ENCODE results near the gene EXOC4.

The EXOC4 gene

DNA sequence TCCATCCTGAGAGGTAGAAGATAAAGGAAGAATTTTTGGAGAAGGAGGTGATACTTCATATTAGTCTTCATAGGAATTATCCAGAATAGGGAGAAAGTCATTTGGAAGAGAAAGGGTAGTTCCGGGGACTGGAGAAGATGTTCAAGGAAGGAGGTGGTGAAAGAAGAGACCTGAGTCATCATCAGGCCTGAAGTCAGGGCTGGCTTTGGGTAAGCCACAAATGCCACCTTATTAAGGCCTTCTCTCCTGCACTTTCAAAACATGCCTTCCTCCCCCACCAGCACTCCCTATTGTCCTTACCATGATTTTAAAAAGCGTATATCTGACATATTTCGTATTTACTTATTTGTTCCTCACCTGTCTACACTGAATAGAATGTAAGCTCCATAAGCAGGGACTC is 762.1 kb downstream of the EXOC4 start:
- no peak overlapping the region for H3K4me3 ChIP-seq (ENCODE audit: low read length)
- TF ChIP-seq, protein P1, sequence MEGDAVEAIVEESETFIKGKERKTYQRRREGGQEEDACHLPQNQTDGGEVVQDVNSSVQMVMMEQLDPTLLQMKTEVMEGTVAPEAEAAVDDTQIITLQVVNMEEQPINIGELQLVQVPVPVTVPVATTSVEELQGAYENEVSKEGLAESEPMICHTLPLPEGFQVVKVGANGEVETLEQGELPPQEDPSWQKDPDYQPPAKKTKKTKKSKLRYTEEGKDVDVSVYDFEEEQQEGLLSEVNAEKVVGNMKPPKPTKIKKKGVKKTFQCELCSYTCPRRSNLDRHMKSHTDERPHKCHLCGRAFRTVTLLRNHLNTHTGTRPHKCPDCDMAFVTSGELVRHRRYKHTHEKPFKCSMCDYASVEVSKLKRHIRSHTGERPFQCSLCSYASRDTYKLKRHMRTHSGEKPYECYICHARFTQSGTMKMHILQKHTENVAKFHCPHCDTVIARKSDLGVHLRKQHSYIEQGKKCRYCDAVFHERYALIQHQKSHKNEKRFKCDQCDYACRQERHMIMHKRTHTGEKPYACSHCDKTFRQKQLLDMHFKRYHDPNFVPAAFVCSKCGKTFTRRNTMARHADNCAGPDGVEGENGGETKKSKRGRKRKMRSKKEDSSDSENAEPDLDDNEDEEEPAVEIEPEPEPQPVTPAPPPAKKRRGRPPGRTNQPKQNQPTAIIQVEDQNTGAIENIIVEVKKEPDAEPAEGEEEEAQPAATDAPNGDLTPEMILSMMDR (IDR thresholded peaks at IDR 0.05; ENCODE audit: insufficient read depth, low read depth, low read length, missing control alignments), result no peak
- peak; percentile 36 for DNase-seq (ENCODE audit: low read depth)

DNA sequence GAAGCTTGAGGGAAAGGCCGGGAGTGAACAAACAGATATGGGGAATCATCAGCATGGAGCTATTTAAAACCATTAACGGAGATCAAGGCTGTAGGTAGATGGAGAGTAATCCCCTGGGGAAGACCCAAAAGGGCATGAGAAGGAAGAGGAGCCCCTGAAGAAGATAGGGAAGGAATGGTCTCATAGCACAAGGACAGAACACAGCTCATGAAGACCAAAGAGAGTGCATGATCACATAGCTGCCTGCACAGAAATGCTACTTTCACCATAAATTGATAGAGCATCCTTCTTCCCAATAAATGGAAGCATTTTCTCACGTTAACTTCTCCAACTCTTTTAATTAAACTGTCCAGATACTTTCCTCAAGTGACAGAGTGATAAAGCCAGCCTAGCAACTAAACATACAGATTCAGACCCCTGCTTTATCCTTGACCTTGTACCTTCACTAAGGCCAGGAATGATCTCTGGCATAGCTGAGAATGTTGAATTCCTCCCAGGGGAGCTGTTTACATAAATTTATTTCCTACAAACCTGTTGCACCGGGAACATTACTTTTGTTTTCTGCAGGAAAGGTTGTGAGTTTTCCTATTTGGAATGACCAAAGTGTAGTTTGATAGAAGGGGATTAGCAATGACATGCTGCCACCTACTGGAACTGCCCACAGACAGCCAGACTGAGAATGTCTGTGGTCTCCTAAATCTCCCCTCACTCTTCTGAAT is 763.5 kb downstream of the EXOC4 start:
- no peak overlapping the region for H3K4me3 ChIP-seq (ENCODE audit: low read length)
- peak; percentile 45 for DNase-seq (ENCODE audit: low read depth)
- TF ChIP-seq, protein P1 (IDR thresholded peaks at IDR 0.05; ENCODE audit: insufficient read depth, low read depth, low read length, missing control alignments), result peak; percentile 74

DNA sequence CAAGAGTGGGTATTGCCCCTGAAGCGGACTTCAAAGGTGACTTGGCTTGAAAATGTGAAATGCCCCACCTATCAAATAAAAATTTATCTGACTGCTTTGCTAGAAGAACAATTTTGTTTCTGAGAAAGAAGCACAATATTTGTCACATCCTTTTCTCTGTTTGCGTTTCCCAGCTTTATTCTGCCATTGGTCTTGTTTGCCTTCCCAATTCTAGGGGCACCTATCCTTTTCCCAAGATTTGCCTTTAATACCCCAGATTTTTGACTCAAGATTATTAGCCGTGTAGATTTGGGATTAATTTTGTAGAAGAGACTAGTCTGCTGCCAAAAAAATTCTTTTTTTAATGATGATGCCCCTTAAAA is 764.0 kb downstream of the EXOC4 start:
- TF ChIP-seq, protein P1 (IDR thresholded peaks at IDR 0.05; ENCODE audit: insufficient read depth, low read depth, low read length, missing control alignments), result no peak
- H3K4me3 ChIP-seq (ENCODE audit: low read length), result no peak overlapping the region
- no peak for DNase-seq (ENCODE audit: low read depth)

DNA sequence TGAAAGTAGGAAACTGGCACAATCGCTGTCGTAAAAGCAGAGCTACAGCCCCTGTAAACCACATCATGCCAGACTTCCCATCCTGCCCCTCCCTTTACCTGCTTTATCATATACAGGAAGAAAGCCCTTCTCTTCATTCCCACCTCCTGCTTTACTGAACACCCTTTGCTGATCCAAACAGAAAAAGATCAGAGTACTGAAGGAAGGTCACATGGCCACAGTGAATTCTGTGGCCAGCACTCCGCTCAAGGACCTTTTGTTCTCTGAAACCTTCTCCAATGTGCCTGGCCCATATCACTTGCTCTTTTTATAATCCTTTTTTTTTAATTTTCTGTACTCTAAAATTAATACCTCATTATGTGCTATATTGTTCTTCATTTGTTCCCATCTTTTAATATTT is 765.4 kb downstream of the EXOC4 start:
- H3K4me3 ChIP-seq (ENCODE audit: low read length), result no peak overlapping the region
- no peak for DNase-seq (ENCODE audit: low read depth)
- TF ChIP-seq, protein P1 (IDR thresholded peaks at IDR 0.05; ENCODE audit: insufficient read depth, low read depth, low read length, missing control alignments), result no peak

DNA sequence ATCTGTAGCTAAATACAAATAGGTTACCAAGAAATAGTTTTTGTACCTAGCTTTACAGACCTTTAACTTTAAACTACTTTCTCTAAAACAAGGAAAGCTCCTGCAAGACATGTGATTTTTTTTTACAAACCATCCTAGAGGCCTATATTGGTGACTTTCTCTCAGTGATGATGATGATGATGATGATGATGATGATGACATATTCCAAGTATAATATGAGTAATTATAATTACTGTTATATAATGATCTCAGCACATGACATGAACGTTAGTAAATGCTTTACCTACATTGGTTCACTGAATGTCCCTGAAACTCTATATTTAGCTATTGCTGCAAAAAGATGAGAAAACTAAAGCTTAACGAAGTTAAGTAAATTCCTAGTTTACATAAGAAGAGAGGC is 766.4 kb downstream of the EXOC4 start:
- DNase-seq (ENCODE audit: low read depth), result no peak
- TF ChIP-seq, protein P1 (IDR thresholded peaks at IDR 0.05; ENCODE audit: insufficient read depth, low read depth, low read length, missing control alignments), result no peak
- H3K4me3 ChIP-seq (ENCODE audit: low read length), result no peak overlapping the region

GRCh38 chr7:134021836-134022235 is 769.0 kb downstream of the EXOC4 start:
- DNase-seq (ENCODE audit: low read depth), result no peak
- no peak overlapping the region for H3K4me3 ChIP-seq (ENCODE audit: low read length)
- TF ChIP-seq, protein P1 (IDR thresholded peaks at IDR 0.05; ENCODE audit: insufficient read depth, low read depth, low read length, missing control alignments), result no peak

GRCh38 chr7:134022286-134022911 is 769.5 kb downstream of the EXOC4 start:
- H3K4me3 ChIP-seq (ENCODE audit: low read length), result no peak overlapping the region
- DNase-seq (ENCODE audit: low read depth), result peak; percentile 48
- TF ChIP-seq, protein P1 (IDR thresholded peaks at IDR 0.05; ENCODE audit: insufficient read depth, low read depth, low read length, missing control alignments), result no peak
